Aorta (tissue), 5 donors: Measurements from ENCODE around the gene PTGDR. TPM values are rescaled to one million over a fixed set of nuclear protein-coding genes. Genes with fewer than 3 reads are reported as not detected.

ENCODE experiments used
- ATAC-seq: fragments of 200-7000 bp; cut with Tn5 transposase; one replicate; pipeline ENCODE4 v1.9.1; 2022; ENCODE audit warnings: moderate library complexity; ENCODE audit not compliant: low FRiP score
- DNase-seq, 2 donors: peaks; one replicate each; pipeline ENCODE4 v3.0.0-alpha.2; 2020
- H3K27ac ChIP-seq, 2 donors: one replicate each; pipeline ENCODE4 v1.5.1; 2013; ENCODE audit warnings: low read length in 2 of 2, mild to moderate bottlenecking in 2 of 2, moderate library complexity in 2 of 2, control low read depth in 1 of 2, inconsistent platforms in 1 of 2, low read depth in 1 of 2
- H3K27me3 ChIP-seq, 2 donors: one replicate each; pipeline ENCODE4 v1.6.1; 2013; ENCODE audit warnings: control low read depth in 1 of 2, low read length in 1 of 2, mild to moderate bottlenecking in 1 of 2, moderate library complexity in 1 of 2; ENCODE audit not compliant: insufficient read depth in 2 of 2, control insufficient read depth in 1 of 2
- H3K36me3 ChIP-seq, 2 donors: one replicate each; pipeline ENCODE4 v1.6.1; 2013; ENCODE audit warnings: control low read depth in 1 of 2, low read length in 1 of 2, mild to moderate bottlenecking in 1 of 2; ENCODE audit not compliant: insufficient read depth in 2 of 2, control insufficient read depth in 1 of 2
- H3K4me1 ChIP-seq, 2 donors: one replicate each; pipeline ENCODE4 v1.6.1; 2013; ENCODE audit warnings: low read length in 2 of 2, control low read depth in 1 of 2, mild to moderate bottlenecking in 1 of 2, moderate library complexity in 1 of 2; ENCODE audit not compliant: insufficient read depth in 2 of 2, control insufficient read depth in 1 of 2
- H3K4me3 ChIP-seq, 2 donors: one replicate each; pipeline ENCODE4 v1.5.1; 2013; ENCODE audit warnings: low read length in 2 of 2, control low read depth in 1 of 2, mild to moderate bottlenecking in 1 of 2
- H3K9me3 ChIP-seq: one replicate; pipeline ENCODE4 v1.6.1; 2013; ENCODE audit warnings: mild to moderate bottlenecking, low read length; ENCODE audit not compliant: control insufficient read depth
- WGBS, 2 donors: extraction: QIAGEN DNeasy Blood & Tissue Kit; methylation state at CpG; one replicate each; pipeline ENCODE4 v1.1.7; 2013; 5-methylcytosine and 5-hydroxymethylcytosine counted together
- intact Hi-C, 2 donors: fragments of 100-400 bp; cut with DNase I; formaldehyde crosslinking; loops; one replicate each; pipeline versions ENCODE4 v1.14.2 to v1.15.0; 2022
- polyA plus RNA-seq, 2 donors: library from polyadenylated mRNA; stranded (reverse); fragments of 200-250 nt; gene quantifications; one replicate each; pipeline ENCODE4 v1.2.3, GENCODE V29; 2013
- total RNA-seq, 2 donors: library from RNA; stranded (reverse); fragmentation: NEBNext Ultra II Directional; extraction: Animal tissue kit (Norgen Biotek cat#: 25700); gene quantifications; one replicate each; pipeline ENCODE4 v1.2.1, GENCODE V29; 2021
- donor health status: healthy with polysubstance abuse.
- donor health status: Bipolar disorder and iron deficiency.
- donor health status: DM: no; HTN: no; CAD: no.
- donor health status: DM: no; HTN: no; CAD: no.
- donor health status: DM: yes; HTN: yes; CAD: no.

Gene PTGDR
- total and polyA plus RNA-seq, 4 donors: 0.13 to 2.9 (median 0.55) TPM

GRCh38 chr14:52296378-52296777 is 28.9 kb downstream of the PTGDR start:
- Histone ChIP-seq H3K36me3 (no peaks in the 10 kb centered on the region), H3K27ac (no peak overlapping the region), H3K4me1 (no peaks in the 10 kb centered on the region), H3K9me3 (no peaks in the 10 kb centered on the region), H3K27me3 (no peaks in the 10 kb centered on the region), H3K4me3 (no peak overlapping the region)
- ATAC-seq (no peak), DNase-seq (no peak)
- 85 to 86% methylated on average over 2 of the region's 2 CpGs for WGBS, 2 donors
- intact Hi-C loops: loop anchor here in 1 of 2 donors (5.0 kb wide), 1 partner anchor 176 kb away; no protein-coding TSS in a partner anchor

DNA sequence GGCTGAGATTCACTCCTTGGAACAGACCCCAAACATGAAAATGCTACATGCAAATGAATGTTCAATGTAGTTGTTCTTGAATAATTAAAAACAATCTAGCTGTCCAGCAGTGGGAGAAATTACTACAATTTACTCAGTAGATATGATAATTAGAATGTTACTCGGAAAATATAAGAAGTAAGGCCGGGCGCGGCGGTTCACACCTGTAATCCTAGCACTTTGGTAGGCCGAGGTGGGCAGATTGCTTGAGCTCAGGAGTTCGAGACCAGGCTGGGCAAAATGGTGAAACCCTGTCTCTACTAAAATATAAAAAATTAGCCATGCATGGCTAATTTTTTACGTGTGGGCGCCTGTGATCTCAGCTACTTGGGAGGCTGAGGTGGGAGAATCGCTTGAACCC is 31.3 kb downstream of the PTGDR start:
- 92 to 94% methylated on average over 10 of the region's 10 CpGs for WGBS, 2 donors

GRCh38 chr14:52299692-52300278 is 32.3 kb downstream of the PTGDR start:
- DNase-seq: no peak
- intact Hi-C loops: loop anchor here (2.0 to 5.0 kb wide), 2 partner anchors 173 to 175 kb away; no protein-coding TSS in a partner anchor
- no peaks in the 10 kb centered on the region for H3K9me3 ChIP-seq
- H3K4me3 ChIP-seq: no peak overlapping the region
- no peaks in the 10 kb centered on the region for H3K4me1 ChIP-seq
- H3K27ac ChIP-seq: no peak overlapping the region
- peak; percentile 74 for ATAC-seq
- H3K27me3 ChIP-seq: no peaks in the 10 kb centered on the region
- H3K36me3 ChIP-seq: no peaks in the 10 kb centered on the region

More for the DNA sequence above, 31.3 kb downstream of the PTGDR start:
- Histone ChIP-seq H3K36me3 (no peaks in the 10 kb centered on the region), H3K4me1 (no peaks in the 10 kb centered on the region), H3K27ac (no peak overlapping the region), H3K27me3 (no peaks in the 10 kb centered on the region), H3K4me3 (no peak overlapping the region), H3K9me3 (no peaks in the 10 kb centered on the region)
- intact Hi-C loops: loop anchor here (2.0 to 5.0 kb wide), 2 partner anchors 174 to 176 kb away; no protein-coding TSS in a partner anchor
- DNase-seq: no peak
- no peak for ATAC-seq

GRCh38 chr14:52303236-52303635 is 35.7 kb downstream of the PTGDR start:
- Histone ChIP-seq H3K27me3 (no peaks in the 10 kb centered on the region), H3K36me3 (no peaks in the 10 kb centered on the region), H3K4me3 (no peak overlapping the region), H3K9me3 (no peaks in the 10 kb centered on the region), H3K27ac (no peak overlapping the region), H3K4me1 (no peaks in the 10 kb centered on the region)
- intact Hi-C loops: no loop called here
- WGBS, 2 donors: 80% methylated on average over 4 of the region's 4 CpGs
- DNase-seq (no peak), ATAC-seq (no peak)

- Histone ChIP-seq H3K27ac (no peak overlapping the region), H3K4me1 (no peaks in the 10 kb centered on the region), H3K4me3 (no peak overlapping the region), H3K27me3 (no peaks in the 10 kb centered on the region), H3K36me3 (no peaks in the 10 kb centered on the region), H3K9me3 (no peaks in the 10 kb centered on the region)
- ATAC-seq (no peak), DNase-seq (no peak)
- 85 to 87% methylated on average over 4 of the region's 4 CpGs for WGBS, 2 donors
- intact Hi-C loops: no loop called here
These were observed 36.9 kb downstream of the PTGDR start for GRCh38 chr14:52304248-52304904.

- Histone ChIP-seq H3K36me3 (no peaks in the 10 kb centered on the region), H3K27me3 (no peaks in the 10 kb centered on the region), H3K27ac (no peak overlapping the region), H3K4me3 (no peak overlapping the region), H3K9me3 (no peaks in the 10 kb centered on the region), H3K4me1 (no peaks in the 10 kb centered on the region)
- DNase-seq (no peak), ATAC-seq (no peak)
- intact Hi-C loops: no loop called here
- 95 to 97% methylated on average over 6 of the region's 6 CpGs for WGBS, 2 donors
These were observed 37.5 kb downstream of the PTGDR start for GRCh38 chr14:52305014-52305413.

DNA sequence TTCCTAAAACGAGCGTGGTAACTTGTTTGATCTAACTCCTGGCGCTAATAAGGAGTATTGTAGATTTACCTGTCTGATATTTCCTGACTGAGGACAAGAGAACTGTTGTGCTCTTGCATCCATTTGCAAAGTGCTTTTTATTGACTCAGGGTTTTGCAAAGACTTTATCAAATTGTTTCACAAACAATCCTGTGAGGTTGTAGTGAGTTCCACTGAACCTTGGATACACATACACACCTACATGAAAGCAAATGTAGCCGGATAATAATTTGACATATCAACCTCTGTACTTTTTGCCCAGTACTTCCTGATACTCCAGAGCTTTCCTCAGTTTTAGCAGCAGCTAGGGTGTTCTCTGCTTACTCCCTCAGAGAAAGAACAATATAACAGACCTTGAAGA is 39.9 kb downstream of the PTGDR start:
- no peak overlapping the region for H3K4me3 ChIP-seq
- no peak for DNase-seq
- no peaks in the 10 kb centered on the region for H3K9me3 ChIP-seq
- no peak for ATAC-seq
- H3K4me1 ChIP-seq: no peaks in the 10 kb centered on the region
- H3K27me3 ChIP-seq: no peaks in the 10 kb centered on the region
- intact Hi-C loops: no loop called here
- WGBS, 2 donors: 93 to 94% methylated on average over 4 of the region's 4 CpGs
- no peak overlapping the region for H3K27ac ChIP-seq
- no peaks in the 10 kb centered on the region for H3K36me3 ChIP-seq

GRCh38 chr14:52307905-52308304 is 40.4 kb downstream of the PTGDR start:
- ATAC-seq: no peak
- Histone ChIP-seq H3K9me3 (no peaks in the 10 kb centered on the region), H3K27ac (no peak overlapping the region), H3K27me3 (no peaks in the 10 kb centered on the region), H3K4me1 (no peaks in the 10 kb centered on the region), H3K36me3 (no peaks in the 10 kb centered on the region), H3K4me3 (no peak overlapping the region)
- intact Hi-C loops: no loop called here
- no peak for DNase-seq
- 58 to 71% methylated on average over 2 of the region's 2 CpGs for WGBS, 2 donors

GRCh38 chr14:52310541-52310940 is 43.0 kb downstream of the PTGDR start:
- WGBS, 2 donors: 93 to 95% methylated on average over 3 of the region's 3 CpGs

More at GRCh38 chr14:52310541-52310940, 43.0 kb downstream of the PTGDR start:
- Histone ChIP-seq H3K27me3 (no peaks in the 10 kb centered on the region), H3K9me3 (no peaks in the 10 kb centered on the region), H3K4me1 (no peaks in the 10 kb centered on the region), H3K27ac (no peak overlapping the region), H3K4me3 (no peak overlapping the region), H3K36me3 (no peaks in the 10 kb centered on the region)
- ATAC-seq: no peak
- no peak for DNase-seq
- intact Hi-C loops: loop anchor here in 1 of 2 donors (10.0 kb wide), 1 partner anchor 244 kb away; the partner anchor contains the start of genes GPR137C and TXNDC16
